ENCODE results near the gene GPR107. TPM values are rescaled to one million over a fixed set of nuclear protein-coding genes. Genes with fewer than 3 reads are reported as not detected.

GPR107 gene
- total RNA-seq, 4 donors from 2014 or later = 19.3 to 36.1 (median 28.9) TPM

- Histone ChIP-seq H3K27me3 (no peaks in the 10 kb centered on the region), H3K36me3 (peaks cover 0 to 13% (median 0%) of the 10 kb centered on the region in 3 donors), H3K27ac (no peak overlapping the region), H3K9me3 (no peaks in the 10 kb centered on the region), H3K4me1 (peaks cover 0 to 21% (median 1%) of the 10 kb centered on the region in 4 donors), H3K4me3 (no peak overlapping the region)
- TF ChIP-seq POLR2A (IDR thresholded peaks at IDR 0.05) (no peak), EP300 (IDR thresholded peaks at IDR 0.05) (no peak), CTCF (IDR thresholded peaks at IDR 0.05) (no peak)
- 68 to 86% methylated on average over 2 of the region's 2 CpGs for WGBS, 2 donors
- no peak for DNase-seq (ENCODE audit: low spot score in 2 of 2)
Observed at GRCh38 chr9:130062750-130063149, 9.0 kb downstream of the GPR107 start.

- WGBS, 2 donors = 88 to 94% methylated on average over 4 of the region's 4 CpGs
- no peak overlapping the region for H3K27ac ChIP-seq
- H3K9me3 ChIP-seq = no peaks in the 10 kb centered on the region
- H3K27me3 ChIP-seq = no peaks in the 10 kb centered on the region
- H3K36me3 ChIP-seq = no peaks in the 10 kb centered on the region
- no peak for TF ChIP-seq POLR2A (IDR thresholded peaks at IDR 0.05)
- no peak for TF ChIP-seq EP300 (IDR thresholded peaks at IDR 0.05)
- no peak for TF ChIP-seq CTCF (IDR thresholded peaks at IDR 0.05)
- peaks cover 0 to 35% (median 1%) of the 10 kb centered on the region in 4 donors for H3K4me1 ChIP-seq
- no peak for DNase-seq (ENCODE audit: low spot score in 2 of 2)
- H3K4me3 ChIP-seq = no peak overlapping the region
Observed at GRCh38 chr9:130064621-130065020, 10.9 kb downstream of the GPR107 start.

- Histone ChIP-seq H3K4me3 (no peak overlapping the region), H3K36me3 (no peaks in the 10 kb centered on the region), H3K27me3 (no peaks in the 10 kb centered on the region), H3K9me3 (no peaks in the 10 kb centered on the region), H3K4me1 (peaks cover 0 to 42% (median 6%) of the 10 kb centered on the region in 4 donors), H3K27ac (peak overlapping the region in 2 of 4 donors; percentile 58 to 64)
- DNase-seq (ENCODE audit: low spot score in 2 of 2) = no peak
- no peak for TF ChIP-seq POLR2A (IDR thresholded peaks at IDR 0.05)
- TF ChIP-seq CTCF (IDR thresholded peaks at IDR 0.05) = no peak
- no peak for TF ChIP-seq EP300 (IDR thresholded peaks at IDR 0.05)
- WGBS, 2 donors = 74 to 81% methylated on average over 1 of the region's 1 CpG
Observed at GRCh38 chr9:130069048-130069447, 15.3 kb downstream of the GPR107 start.

GRCh38 chr9:130072515-130073235, 19.0 kb downstream of the GPR107 start:
- peaks cover 6 to 19% (median 9%) of the 10 kb centered on the region in 3 donors for H3K36me3 ChIP-seq

More at GRCh38 chr9:130072515-130073235, 19.0 kb downstream of the GPR107 start:
- Histone ChIP-seq H3K27me3 (no peaks in the 10 kb centered on the region), H3K4me3 (no peak overlapping the region), H3K27ac (peak overlapping the region in 1 of 4 donors; percentile 3), H3K9me3 (no peaks in the 10 kb centered on the region), H3K4me1 (peaks cover 0 to 47% (median 4%) of the 10 kb centered on the region in 4 donors)
- WGBS, 2 donors = 73 to 75% methylated on average over 9 of the region's 9 CpGs
- no peak for DNase-seq (ENCODE audit: low spot score in 2 of 2)
- TF ChIP-seq EP300 (IDR thresholded peaks at IDR 0.05) (no peak), POLR2A (IDR thresholded peaks at IDR 0.05) (no peak), CTCF (IDR thresholded peaks at IDR 0.05) (no peak)
